ENCODE data around the gene PPP1R13L.

The PPP1R13L gene

GRCh38 chr19:45405435-45406225 lies 761 bp upstream of the PPP1R13L start (continued):
- TF ChIP-seq ZNF623 (tag by site-specific recombination; IDR thresholded peaks at IDR 0.05) (no peak), ZBTB7A (tag by site-specific recombination; IDR thresholded peaks at IDR 0.05; ENCODE audit: low read depth) (no peak), SCRT1 (tag by site-specific recombination; IDR thresholded peaks at IDR 0.05; ENCODE audit: borderline replicate concordance) (no peak), ZNF704 (tag by site-specific recombination; IDR thresholded peaks at IDR 0.05) (no peak), ZNF335 (tag by site-specific recombination; conservative IDR thresholded peaks at IDR 0.05) (peak; percentile 87), GLIS2 (tag by site-specific recombination; IDR thresholded peaks at IDR 0.05) (peak; percentile 75), MZF1 (tag by site-specific recombination; IDR thresholded peaks at IDR 0.05; ENCODE audit: borderline replicate concordance) (no peak), ZNF654 (tag by site-specific recombination; IDR thresholded peaks at IDR 0.05; ENCODE audit: low read depth) (no peak), ZNF18 (tag by site-specific recombination; IDR thresholded peaks at IDR 0.05) (no peak), ZBTB20 (tag by site-specific recombination; IDR thresholded peaks at IDR 0.05) (peak; percentile 41; the same call in 1 of the 2 replicates), ZNF292 (tag by site-specific recombination; IDR thresholded peaks at IDR 0.05; ENCODE audit: borderline replicate concordance, low read depth) (no peak), ZNF658 (tag by site-specific recombination; IDR thresholded peaks at IDR 0.05) (no peak), PRDM10 (tag by site-specific recombination; IDR thresholded peaks at IDR 0.05) (peak; percentile 89), ZNF132 (tag by site-specific recombination; IDR thresholded peaks at IDR 0.05; ENCODE audit: borderline replicate concordance) (no peak), ZNF600 (tag by site-specific recombination; IDR thresholded peaks at IDR 0.05) (0 out of 2 replicates have a peak, but pooled peaks have one; percentile 7), ZNF624 (tag by site-specific recombination; IDR thresholded peaks at IDR 0.05) (no peak), ATF2 (tag by site-specific recombination; IDR thresholded peaks at IDR 0.05; ENCODE audit: low read depth) (no peak), HIC1 (tag by site-specific recombination; IDR thresholded peaks at IDR 0.05) (peak; percentile 34; the same call in 1 of the 2 replicates), OVOL3 (tag by site-specific recombination; IDR thresholded peaks at IDR 0.05) (peak; percentile 70), ZNF560 (tag by site-specific recombination; IDR thresholded peaks at IDR 0.05; ENCODE audit: borderline replicate concordance) (no peak), ZNF776 (tag by site-specific recombination; IDR thresholded peaks at IDR 0.05; ENCODE audit: borderline replicate concordance) (no peak), YY1 (tag by site-specific recombination; IDR thresholded peaks at IDR 0.05) (no peak), FEZF1 (tag by site-specific recombination; IDR thresholded peaks at IDR 0.05) (no peak), ZSCAN30 (tag by site-specific recombination; IDR thresholded peaks at IDR 0.05) (no peak; the same call in 1 of the 2 replicates), ZNF530 (tag by site-specific recombination; IDR thresholded peaks at IDR 0.05; ENCODE audit: low read depth) (no peak), ZNF639 (tag by site-specific recombination; IDR thresholded peaks at IDR 0.05) (no peak), ZNF16 (tag by site-specific recombination; IDR thresholded peaks at IDR 0.05; ENCODE audit: low read depth) (no peak), ZNF433 (tag by site-specific recombination; IDR thresholded peaks at IDR 0.05; ENCODE audit: low read depth) (no peak)

Measured in HEK293 (cell line).